GM19324 (cell line): ENCODE data around the gene RBM33.

Experiments
- ATAC-seq: cut with Tn5 transposase; IDR thresholded peaks from one replicate; pipeline ENCODE4 v1.9.1; 2021; ENCODE audit warnings: mild to moderate bottlenecking, moderate library complexity; ENCODE audit not compliant: unreplicated experiment, low FRiP score

Gene RBM33

DNA sequence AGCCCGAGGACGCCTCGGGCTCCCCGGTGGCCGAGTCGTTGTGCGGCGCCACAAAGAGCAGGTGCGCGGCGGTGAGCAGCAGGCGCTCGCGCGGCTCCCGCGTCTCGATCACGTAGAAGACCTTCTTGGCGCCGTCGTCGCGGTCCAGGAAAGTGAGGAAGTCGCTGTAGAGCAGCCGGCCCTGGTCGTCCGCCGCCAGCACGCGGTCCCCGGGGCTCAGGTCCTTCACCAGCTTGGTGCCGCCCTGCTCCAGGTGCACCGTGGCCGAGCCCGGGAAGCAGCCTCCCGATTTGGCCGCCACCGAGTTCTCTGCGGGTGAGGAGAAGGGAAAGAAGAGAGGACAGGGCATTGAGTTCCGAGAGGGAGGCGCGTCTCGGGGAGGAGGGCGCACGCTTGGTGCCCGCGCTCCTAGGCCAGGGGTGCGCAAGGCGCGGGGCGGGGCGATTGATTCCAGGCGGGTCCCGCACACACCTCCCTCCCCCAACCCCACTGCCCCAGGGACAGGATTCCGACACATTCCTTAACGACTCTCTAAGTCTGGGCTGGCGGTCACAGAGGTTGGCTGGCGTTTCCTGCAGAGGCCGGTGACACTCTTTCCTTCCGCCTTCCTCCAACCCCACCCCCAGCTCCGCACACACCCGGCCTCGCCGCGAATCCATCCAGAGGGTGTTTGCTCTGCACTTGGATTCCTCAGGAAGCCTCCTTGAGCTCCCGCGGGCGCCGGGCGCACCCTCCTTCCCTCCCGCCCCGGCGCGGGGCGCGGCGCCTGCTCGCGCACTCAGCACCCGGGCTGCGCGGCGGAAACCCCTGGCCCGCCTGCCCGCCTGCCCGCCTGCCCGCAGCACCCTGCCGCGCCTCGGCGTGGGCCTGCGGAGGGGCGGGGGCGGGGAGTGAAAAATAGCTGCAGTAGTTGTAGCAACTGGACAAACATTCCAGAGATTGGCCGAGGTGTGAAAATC is 159.2 kb downstream of the RBM33 start:
- ATAC-seq: no peak

DNA sequence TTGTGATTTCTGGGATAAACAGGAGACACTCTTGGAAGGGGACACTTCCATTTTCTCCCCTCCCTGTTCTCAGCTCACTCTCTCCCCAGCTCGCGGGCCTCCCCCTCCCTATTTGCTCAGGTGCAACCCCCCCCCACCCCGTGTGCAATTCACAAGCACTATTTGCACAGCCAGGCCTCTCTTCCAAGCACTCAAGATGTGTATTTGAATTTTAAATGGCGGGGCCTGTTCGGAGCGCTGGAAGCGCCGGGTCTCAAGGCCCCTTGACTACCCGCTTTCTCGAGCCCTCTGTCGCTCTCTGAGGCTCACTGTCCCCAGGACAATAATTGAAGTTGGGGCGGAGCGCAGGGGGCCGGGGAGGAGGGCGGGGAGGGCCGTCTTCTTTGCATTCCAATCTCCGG is 160.0 kb downstream of the RBM33 start:
- no peak for ATAC-seq

GRCh38 chr7:155804897-155805825 is 160.7 kb downstream of the RBM33 start:
- peak; percentile 43 for ATAC-seq

- ATAC-seq: no peak
Observed at GRCh38 chr7:155805826-155806095, 161.3 kb downstream of the RBM33 start.

DNA sequence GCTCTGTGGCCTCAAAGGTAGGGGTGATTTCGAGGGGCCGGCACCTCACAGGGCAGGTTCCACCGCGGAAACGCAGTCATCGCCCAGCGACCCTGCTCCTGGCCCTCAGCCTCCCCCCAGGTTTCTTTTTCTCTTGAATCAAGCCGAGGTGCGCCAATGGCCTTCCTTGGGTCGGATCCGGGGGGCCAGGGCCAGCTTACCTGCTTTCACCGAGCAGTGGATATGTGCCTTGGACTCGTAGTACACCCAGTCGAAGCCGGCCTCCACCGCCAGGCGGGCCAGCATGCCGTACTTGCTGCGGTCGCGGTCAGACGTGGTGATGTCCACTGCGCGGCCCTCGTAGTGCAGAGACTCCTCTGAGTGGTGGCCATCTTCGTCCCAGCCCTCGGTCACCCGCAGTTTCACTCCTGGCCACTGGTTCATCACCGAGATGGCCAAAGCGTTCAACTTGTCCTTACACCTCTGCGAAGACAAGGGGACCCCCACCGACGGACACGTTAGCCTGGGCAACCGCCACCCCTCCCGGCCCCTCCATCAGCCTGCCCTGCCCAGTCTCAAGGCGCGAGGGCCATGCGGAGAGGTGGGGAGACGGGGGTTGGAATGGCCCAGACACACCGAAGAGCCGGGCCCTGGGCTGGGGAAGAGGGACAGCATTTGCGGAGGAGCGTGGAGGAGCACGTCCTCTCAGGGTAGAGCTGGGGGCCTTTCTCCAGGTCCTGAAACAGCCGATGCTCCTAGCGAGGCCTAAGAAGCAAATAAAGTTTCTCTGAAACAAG is 161.8 kb downstream of the RBM33 start:
- no peak for ATAC-seq

DNA sequence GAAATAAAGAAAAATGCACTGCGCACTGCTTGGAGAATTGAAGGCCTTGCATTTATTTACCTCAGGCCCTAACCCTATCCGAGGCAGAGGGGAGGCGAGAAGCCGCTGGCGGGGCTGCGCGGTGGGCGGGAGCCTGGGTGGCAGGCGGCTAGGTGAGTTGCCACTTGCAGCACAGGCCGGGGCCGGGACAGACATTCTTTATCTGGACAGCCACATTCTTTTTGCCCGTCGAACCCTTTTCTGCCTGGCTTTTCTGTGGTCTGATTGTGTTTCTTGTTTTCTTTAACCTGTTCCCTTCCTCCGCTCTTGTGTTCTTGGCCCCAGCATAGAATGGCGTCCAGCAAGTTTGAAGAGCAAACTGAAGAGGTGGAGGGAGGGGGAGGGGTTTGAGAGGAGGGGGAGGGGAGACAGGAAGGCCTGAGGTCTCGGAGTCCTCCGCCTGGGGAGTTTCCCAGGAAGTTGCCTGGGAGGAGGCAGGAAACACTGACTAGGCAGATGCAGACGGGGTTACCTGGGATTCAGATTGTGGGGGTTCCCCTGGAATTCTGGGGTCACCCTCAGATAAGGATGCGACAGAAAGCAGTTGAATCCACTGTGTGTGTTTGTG is 162.7 kb downstream of the RBM33 start:
- ATAC-seq: no peak

- no peak for ATAC-seq
Observed at GRCh38 chr7:155807789-155808548, 163.5 kb downstream of the RBM33 start.

DNA sequence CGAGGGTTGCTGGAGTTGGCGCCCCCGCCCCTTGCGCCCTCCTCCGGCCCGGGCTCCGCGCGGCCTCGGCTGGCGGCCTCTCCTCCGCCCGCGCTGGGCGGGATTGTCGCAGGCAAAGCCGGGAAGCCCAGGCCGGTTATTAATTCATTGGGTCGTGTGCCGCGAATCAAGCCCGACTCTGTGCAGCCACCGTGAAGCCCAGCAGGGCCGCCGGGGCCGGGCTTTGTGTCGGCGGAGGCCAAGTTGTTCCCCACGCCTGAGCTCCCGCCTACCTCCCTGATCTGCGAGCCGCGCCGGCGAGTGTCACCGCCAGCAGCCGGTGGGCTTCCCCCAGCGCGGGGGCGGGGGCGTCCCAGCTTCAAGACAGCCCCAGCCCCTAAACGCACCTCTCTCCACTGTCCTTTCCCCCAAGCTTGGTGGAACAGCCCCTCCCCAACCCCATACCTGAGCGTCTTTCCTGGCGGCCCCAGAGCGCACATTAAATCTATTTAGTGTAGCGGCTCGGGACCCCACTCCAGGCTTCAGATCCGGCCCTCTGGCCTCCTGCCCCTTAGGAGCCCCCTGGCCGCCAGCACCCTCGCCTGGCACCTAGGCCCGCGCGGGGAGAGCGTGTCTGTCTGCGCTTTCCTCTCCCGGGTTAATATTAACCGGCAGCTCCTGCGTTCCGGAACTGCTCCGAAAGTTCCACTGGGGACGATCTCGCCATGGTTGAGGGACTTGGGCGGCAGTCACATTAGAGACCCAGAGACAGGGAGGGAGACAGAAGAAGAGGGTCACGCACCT is 164.3 kb downstream of the RBM33 start:
- ATAC-seq: peak; percentile 34

GRCh38 chr7:155809332-155809946 is 165.0 kb downstream of the RBM33 start:
- ATAC-seq: no peak

GRCh38 chr7:155809947-155810769 is 165.7 kb downstream of the RBM33 start:
- ATAC-seq: no peak

GRCh38 chr7:155810770-155811559 is 166.5 kb downstream of the RBM33 start:
- ATAC-seq: no peak

DNA sequence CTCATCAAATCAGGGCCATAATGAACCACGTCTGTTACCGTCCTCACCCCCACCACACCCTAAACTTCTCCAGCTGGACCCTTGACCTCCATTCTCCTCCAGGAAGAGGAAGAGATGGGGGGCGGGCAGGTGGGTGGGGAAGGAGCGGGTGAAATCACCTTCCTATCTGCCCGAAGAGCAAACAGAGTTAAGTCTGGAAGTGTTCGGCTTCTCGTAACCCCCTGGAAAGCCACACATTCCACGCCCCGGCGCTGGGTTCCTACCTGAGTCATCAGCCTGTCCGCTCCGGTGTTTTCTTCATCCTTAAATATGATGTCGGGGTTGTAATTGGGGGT is 167.1 kb downstream of the RBM33 start:
- ATAC-seq: no peak

DNA sequence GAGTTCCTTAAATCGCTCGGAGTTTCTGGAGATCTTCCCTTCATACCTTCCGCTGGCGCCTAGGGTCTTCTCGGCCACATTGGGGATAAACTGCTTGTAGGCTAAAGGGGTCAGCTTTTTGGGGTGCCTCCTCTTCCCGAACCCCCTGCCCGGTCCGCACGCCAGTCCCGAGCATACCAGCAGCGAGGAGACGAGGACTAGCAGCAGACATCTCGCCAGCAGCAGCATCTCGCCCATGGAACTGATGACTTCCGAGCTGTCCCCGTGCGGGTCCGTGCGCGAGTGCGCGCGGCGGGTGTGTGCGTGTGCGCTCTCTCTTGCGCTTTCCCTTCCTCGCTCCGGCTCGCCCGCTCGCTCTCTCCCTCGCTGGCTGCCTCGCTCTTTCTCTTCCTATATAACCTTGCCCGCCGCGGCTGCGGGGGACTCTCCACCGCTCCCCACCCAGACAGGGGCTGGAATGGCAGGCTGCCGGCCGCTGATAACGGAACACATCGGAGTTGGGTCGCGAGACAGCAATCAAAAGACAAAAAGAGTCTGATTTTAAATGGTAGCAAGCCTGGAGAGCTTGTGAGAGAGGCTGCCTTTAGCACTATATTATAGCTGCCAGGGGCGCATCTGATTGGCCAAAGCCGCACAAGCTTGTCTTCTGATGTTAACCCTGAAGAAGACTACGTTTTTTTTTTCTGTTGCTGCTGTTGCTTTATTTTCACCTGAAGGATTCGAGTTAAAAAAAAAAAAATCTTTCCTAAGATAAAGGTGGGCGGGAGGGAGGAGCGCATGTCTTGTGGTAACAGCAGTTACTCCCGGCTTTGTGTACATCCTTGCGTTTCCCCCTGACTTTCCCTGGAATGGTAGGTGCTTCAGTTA is 167.7 kb downstream of the RBM33 start, which contains the start of gene SHH:
Gene SHH (minus strand): TSS at position 569 of the 867 bp plus-strand sequence. CDS start 341 bp downstream, at position 228.
- no peak for ATAC-seq

GRCh38 chr7:155813125-155813524 is 168.7 kb downstream of the RBM33 start:
- ATAC-seq: no peak

GRCh38 chr7:155813546-155814315 is 169.3 kb downstream of the RBM33 start:
- no peak for ATAC-seq
